GM23338 (cell line): ENCODE measurements around the gene C2orf72. TPM values are rescaled to one million over a fixed set of nuclear protein-coding genes. Genes with fewer than 3 reads are reported as not detected.

Experiments
- ATAC-seq: fragments of 200-7000 bp; cut with Tn5 transposase; 3 replicates; pipeline ENCODE4 v1.9.1; 2020
- DNase-seq: peaks from one replicate; pipeline ENCODE4 v3.0.0-alpha.2; 2015; ENCODE audit warnings: low spot score
- H2AFZ ChIP-seq: fragments of 200-600 bp; sonication (generic); 2 replicates; pipeline ENCODE4 v1.8.0; 2016; ENCODE audit warnings: antibody characterized with exemption, mild to moderate bottlenecking, moderate library complexity
- H3F3A ChIP-seq: fragments of 200-600 bp; sonication (generic); replicated peaks from 2 replicates; pipeline ENCODE4 v1.8.0; 2017; ENCODE audit warnings: antibody characterized with exemption, mixed run types, low read depth
- H3K27ac ChIP-seq: fragments of 200-600 bp; sonication (generic); 2 replicates; pipeline ENCODE4 v1.6.1; 2016; ENCODE audit warnings: low read depth
- H3K27me3 ChIP-seq: fragments of 200-600 bp; sonication (generic); 2 replicates; pipeline ENCODE4 v1.8.0; 2016; ENCODE audit warnings: mild to moderate bottlenecking, mixed run types, moderate library complexity; ENCODE audit not compliant: insufficient read depth
- H3K36me3 ChIP-seq: fragments of 200-600 bp; sonication (generic); 2 replicates; pipeline ENCODE4 v1.8.0; 2016; ENCODE audit warnings: mild to moderate bottlenecking; ENCODE audit not compliant: insufficient read depth
- H3K4me1 ChIP-seq: fragments of 200-600 bp; sonication (generic); 2 replicates; pipeline ENCODE4 v1.8.0; 2016; ENCODE audit warnings: mild to moderate bottlenecking, moderate library complexity; ENCODE audit not compliant: insufficient read depth
- H3K4me2 ChIP-seq: fragments of 200-600 bp; sonication (generic); 2 replicates; pipeline ENCODE4 v1.7.1; 2017; ENCODE audit warnings: mixed run types
- H3K4me3 ChIP-seq: fragments of 200-600 bp; sonication (generic); 2 replicates; pipeline ENCODE4 v1.6.1; 2016; ENCODE audit warnings: mixed run types
- H3K79me2 ChIP-seq: fragments of 200-600 bp; sonication (generic); replicated peaks from 2 replicates; pipeline ENCODE4 v1.8.0; 2017; ENCODE audit warnings: mild to moderate bottlenecking; ENCODE audit not compliant: insufficient read depth
- H3K9me2 ChIP-seq: fragments of 200-600 bp; sonication (generic); 2 replicates; pipeline ENCODE4 v1.8.0; 2017; ENCODE audit not compliant: insufficient read depth
- H4K20me1 ChIP-seq: fragments of 200-600 bp; sonication (generic); replicated peaks from 2 replicates; pipeline ENCODE4 v1.8.0; 2017; ENCODE audit warnings: mild to moderate bottlenecking; ENCODE audit not compliant: insufficient read depth
- H3K27ac Mint-ChIP-seq: 2 replicates; pipeline ENCODE4 v1.8.0; 2020; ENCODE audit warnings: inconsistent platforms, mild to moderate bottlenecking, moderate library complexity, mixed read lengths
- H3K27me3 Mint-ChIP-seq: 3 replicates; pipeline ENCODE4 v1.8.0; 2022; ENCODE audit warnings: low read depth, mild to moderate bottlenecking, moderate library complexity, mixed read lengths, inconsistent platforms; ENCODE audit not compliant: insufficient read depth, poor library complexity
- H3K36me3 Mint-ChIP-seq: 3 replicates; pipeline ENCODE4 v1.8.0; 2021; ENCODE audit warnings: low read depth, mild to moderate bottlenecking, inconsistent platforms, moderate library complexity, mixed read lengths
- H3K4me1 Mint-ChIP-seq: 3 replicates; pipeline ENCODE4 v1.8.0; 2020; ENCODE audit warnings: mild to moderate bottlenecking, inconsistent platforms, mixed read lengths
- H3K4me3 Mint-ChIP-seq: 3 replicates; pipeline ENCODE4 v1.8.0; 2021; ENCODE audit warnings: moderate library complexity, mild to moderate bottlenecking, inconsistent platforms, mixed read lengths
- H3K9me3 Mint-ChIP-seq: 3 replicates; pipeline ENCODE4 v1.8.0; 2020; ENCODE audit warnings: moderate library complexity, mild to moderate bottlenecking, inconsistent platforms, mixed read lengths
- CREB1 ChIP-seq: fragments of 250-450 bp; sonication (Bioruptor Pico); IDR thresholded peaks from 2 replicates; pipeline ENCODE4 v1.5.0; 2020; ENCODE audit warnings: low read depth, mild to moderate bottlenecking, moderate library complexity
- EZH2 ChIP-seq: fragments of 200-600 bp; sonication (generic); IDR thresholded peaks from one replicate; pipeline ENCODE4 v1.8.0; 2017; ENCODE audit warnings: antibody characterized with exemption, mild to moderate bottlenecking, low read depth; ENCODE audit not compliant: unreplicated experiment
- EZH2phosphoT487 ChIP-seq: fragments of 200-600 bp; sonication (generic); IDR thresholded peaks from one replicate; pipeline ENCODE4 v1.8.1; 2018; ENCODE audit warnings: antibody characterized with exemption; ENCODE audit not compliant: unreplicated experiment
- NANOG ChIP-seq: IDR thresholded peaks from 2 replicates; pipeline ENCODE4 v1.6.1; 2016; ENCODE audit warnings: antibody characterized with exemption, borderline replicate concordance
- ZNF114 ChIP-seq: fragments of 250-450 bp; sonication (Bioruptor Pico); IDR thresholded peaks from 2 replicates; pipeline ENCODE4 v1.5.0; 2020; ENCODE audit warnings: mild to moderate bottlenecking, moderate library complexity
- ZNF331 ChIP-seq: fragments of 250-450 bp; sonication (Bioruptor Pico); IDR thresholded peaks from 2 replicates; pipeline ENCODE4 v1.5.0; 2020; ENCODE audit warnings: low read depth, mild to moderate bottlenecking, moderate library complexity
- ZNF462 ChIP-seq: fragments of 250-450 bp; sonication (Bioruptor Pico); IDR thresholded peaks from 2 replicates; pipeline ENCODE4 v1.5.0; 2020; ENCODE audit warnings: mild to moderate bottlenecking, moderate library complexity
- polyA plus RNA-seq: library from polyadenylated mRNA; unstranded; fragments of >200 nt; fragmentation: Nextera tagmentation; extraction: Ambion mirVana; gene quantifications from 2 replicates; pipeline ENCODE4 v1.2.1, GENCODE V29; 2016
- total RNA-seq: library from RNA; depleted of rRNA; stranded (reverse); fragments of >200 nt; shearing (Covaris generic); gene quantifications from 2 replicates; pipeline ENCODE4 v1.2.3, GENCODE V29; 2014
- TF ChIP-seq, protein P1 (sequence below), 2 experiments: fragments of 200-600 bp in 1 of 2; sonication (generic) in 1 of 2; conservative IDR thresholded peaks; 2 replicates each; pipeline versions ENCODE4 v1.5.1 to v1.6.1; 2016 to 2017; ENCODE audit warnings: antibody characterized with exemption in 2 of 2, low read depth in 2 of 2, mild to moderate bottlenecking in 2 of 2, moderate library complexity in 1 of 2
- TF ChIP-seq, protein P2 (sequence below): IDR thresholded peaks from one replicate; pipeline ENCODE4 v1.6.1; 2018; ENCODE audit warnings: antibody characterized with exemption; ENCODE audit not compliant: unreplicated experiment

Gene C2orf72
- total and polyA plus RNA-seq, 2 experiments from 2014 or later = 0.37 to 1.4 TPM

GRCh38 chr2:231041061-231041689 lies 3.9 kb downstream of the C2orf72 start (continued):
- TF ChIP-seq, protein P1, sequence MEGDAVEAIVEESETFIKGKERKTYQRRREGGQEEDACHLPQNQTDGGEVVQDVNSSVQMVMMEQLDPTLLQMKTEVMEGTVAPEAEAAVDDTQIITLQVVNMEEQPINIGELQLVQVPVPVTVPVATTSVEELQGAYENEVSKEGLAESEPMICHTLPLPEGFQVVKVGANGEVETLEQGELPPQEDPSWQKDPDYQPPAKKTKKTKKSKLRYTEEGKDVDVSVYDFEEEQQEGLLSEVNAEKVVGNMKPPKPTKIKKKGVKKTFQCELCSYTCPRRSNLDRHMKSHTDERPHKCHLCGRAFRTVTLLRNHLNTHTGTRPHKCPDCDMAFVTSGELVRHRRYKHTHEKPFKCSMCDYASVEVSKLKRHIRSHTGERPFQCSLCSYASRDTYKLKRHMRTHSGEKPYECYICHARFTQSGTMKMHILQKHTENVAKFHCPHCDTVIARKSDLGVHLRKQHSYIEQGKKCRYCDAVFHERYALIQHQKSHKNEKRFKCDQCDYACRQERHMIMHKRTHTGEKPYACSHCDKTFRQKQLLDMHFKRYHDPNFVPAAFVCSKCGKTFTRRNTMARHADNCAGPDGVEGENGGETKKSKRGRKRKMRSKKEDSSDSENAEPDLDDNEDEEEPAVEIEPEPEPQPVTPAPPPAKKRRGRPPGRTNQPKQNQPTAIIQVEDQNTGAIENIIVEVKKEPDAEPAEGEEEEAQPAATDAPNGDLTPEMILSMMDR (conservative IDR thresholded peaks at IDR 0.05; ENCODE audit: low read depth in 2 of 2) = no peak
- TF ChIP-seq ZNF331 (CRISPR knock-in tag) (no peak), NANOG (no peak), EZH2phosphoT487 (no peak), CREB1 (CRISPR knock-in tag) (no peak), ZNF114 (CRISPR knock-in tag) (no peak)
- TF ChIP-seq, protein P2, sequence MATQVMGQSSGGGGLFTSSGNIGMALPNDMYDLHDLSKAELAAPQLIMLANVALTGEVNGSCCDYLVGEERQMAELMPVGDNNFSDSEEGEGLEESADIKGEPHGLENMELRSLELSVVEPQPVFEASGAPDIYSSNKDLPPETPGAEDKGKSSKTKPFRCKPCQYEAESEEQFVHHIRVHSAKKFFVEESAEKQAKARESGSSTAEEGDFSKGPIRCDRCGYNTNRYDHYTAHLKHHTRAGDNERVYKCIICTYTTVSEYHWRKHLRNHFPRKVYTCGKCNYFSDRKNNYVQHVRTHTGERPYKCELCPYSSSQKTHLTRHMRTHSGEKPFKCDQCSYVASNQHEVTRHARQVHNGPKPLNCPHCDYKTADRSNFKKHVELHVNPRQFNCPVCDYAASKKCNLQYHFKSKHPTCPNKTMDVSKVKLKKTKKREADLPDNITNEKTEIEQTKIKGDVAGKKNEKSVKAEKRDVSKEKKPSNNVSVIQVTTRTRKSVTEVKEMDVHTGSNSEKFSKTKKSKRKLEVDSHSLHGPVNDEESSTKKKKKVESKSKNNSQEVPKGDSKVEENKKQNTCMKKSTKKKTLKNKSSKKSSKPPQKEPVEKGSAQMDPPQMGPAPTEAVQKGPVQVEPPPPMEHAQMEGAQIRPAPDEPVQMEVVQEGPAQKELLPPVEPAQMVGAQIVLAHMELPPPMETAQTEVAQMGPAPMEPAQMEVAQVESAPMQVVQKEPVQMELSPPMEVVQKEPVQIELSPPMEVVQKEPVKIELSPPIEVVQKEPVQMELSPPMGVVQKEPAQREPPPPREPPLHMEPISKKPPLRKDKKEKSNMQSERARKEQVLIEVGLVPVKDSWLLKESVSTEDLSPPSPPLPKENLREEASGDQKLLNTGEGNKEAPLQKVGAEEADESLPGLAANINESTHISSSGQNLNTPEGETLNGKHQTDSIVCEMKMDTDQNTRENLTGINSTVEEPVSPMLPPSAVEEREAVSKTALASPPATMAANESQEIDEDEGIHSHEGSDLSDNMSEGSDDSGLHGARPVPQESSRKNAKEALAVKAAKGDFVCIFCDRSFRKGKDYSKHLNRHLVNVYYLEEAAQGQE = no peak

- Histone ChIP-seq H4K20me1 (no peaks in the 10 kb centered on the region), H3F3A (no peaks in the 10 kb centered on the region), H3K27ac (no peak overlapping the region), H3K4me1 (no peaks in the 10 kb centered on the region), H3K4me2 (no peak overlapping the region), H3K79me2 (no peaks in the 10 kb centered on the region), H3K4me3 (no peak overlapping the region), H3K36me3 (no peaks in the 10 kb centered on the region), H3K9me2 (no peaks in the 10 kb centered on the region), H2AFZ (no peak overlapping the region), H3K27me3 (peaks cover 23% of the 10 kb centered on the region)
- Mint-ChIP-seq H3K36me3 (no peaks in the 10 kb centered on the region; the same call in 2 of the 3 replicates), H3K27me3 (peaks cover 13% of the 10 kb centered on the region), H3K9me3 (no peaks in the 10 kb centered on the region), H3K4me3 (no peak overlapping the region), H3K27ac (no peak overlapping the region), H3K4me1 (peaks cover 2% of the 10 kb centered on the region)
- ATAC-seq (no peak), DNase-seq (no peak)
- no peak for TF ChIP-seq ZNF462 (CRISPR knock-in tag)
- TF ChIP-seq ZNF114 (CRISPR knock-in tag) = no peak
- TF ChIP-seq CREB1 (CRISPR knock-in tag) = no peak
- TF ChIP-seq, protein P1 (conservative IDR thresholded peaks at IDR 0.05; ENCODE audit: low read depth in 2 of 2) = no peak
- no peak for TF ChIP-seq EZH2
- TF ChIP-seq ZNF331 (CRISPR knock-in tag) = no peak
These were observed 6.5 kb downstream of the C2orf72 start for GRCh38 chr2:231043796-231044195.
